ENCODE data around the gene OR2T6. TPM values are rescaled to one million over a fixed set of nuclear protein-coding genes. Genes with fewer than 3 reads are reported as not detected.

OR2T6 gene
- total RNA-seq, 1 donor from 2014 or later, result not detected

DNA sequence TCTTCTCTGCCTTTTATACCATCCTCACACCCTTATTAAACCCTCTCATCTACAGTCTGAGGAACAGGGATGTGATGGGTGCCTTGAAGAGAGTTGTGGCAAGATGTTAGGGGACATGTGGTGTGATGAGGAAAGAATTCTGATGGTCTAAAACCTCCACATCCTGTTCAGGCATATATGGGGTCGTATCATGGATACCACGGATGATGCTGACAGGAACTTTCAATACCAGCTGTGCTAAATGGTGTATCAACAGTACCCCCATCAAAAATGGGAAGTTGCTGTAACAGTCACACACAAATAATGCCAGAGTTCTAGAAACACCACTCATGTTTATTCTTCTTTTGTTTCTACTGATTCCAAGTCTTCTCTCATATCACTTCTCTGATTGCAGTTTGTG, 12.9 kb downstream of the OR2T6 start:
- H3K27ac Mint-ChIP-seq (ENCODE audit: unreplicated experiment), result no peak overlapping the region

DNA sequence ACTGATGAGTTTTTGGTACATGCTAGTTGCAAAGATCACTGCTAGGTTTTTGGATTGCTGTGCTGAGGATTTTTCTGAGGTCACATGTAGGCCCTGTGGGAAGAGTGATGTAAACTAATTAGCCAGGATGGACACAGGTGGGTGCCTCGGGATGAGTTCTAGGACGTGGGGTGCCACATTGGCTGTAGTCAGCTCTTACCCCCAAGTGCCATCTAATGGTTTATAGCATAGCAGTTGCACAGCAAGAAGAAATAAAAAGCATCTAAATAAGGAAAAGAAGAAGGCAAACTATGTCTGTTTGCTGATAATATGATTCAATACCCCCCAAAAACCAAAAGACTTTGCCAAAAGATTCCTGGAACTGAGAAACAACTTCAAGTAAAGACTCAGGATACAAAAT, 17.5 kb downstream of the OR2T6 start:
- TF ChIP-seq, protein P1, sequence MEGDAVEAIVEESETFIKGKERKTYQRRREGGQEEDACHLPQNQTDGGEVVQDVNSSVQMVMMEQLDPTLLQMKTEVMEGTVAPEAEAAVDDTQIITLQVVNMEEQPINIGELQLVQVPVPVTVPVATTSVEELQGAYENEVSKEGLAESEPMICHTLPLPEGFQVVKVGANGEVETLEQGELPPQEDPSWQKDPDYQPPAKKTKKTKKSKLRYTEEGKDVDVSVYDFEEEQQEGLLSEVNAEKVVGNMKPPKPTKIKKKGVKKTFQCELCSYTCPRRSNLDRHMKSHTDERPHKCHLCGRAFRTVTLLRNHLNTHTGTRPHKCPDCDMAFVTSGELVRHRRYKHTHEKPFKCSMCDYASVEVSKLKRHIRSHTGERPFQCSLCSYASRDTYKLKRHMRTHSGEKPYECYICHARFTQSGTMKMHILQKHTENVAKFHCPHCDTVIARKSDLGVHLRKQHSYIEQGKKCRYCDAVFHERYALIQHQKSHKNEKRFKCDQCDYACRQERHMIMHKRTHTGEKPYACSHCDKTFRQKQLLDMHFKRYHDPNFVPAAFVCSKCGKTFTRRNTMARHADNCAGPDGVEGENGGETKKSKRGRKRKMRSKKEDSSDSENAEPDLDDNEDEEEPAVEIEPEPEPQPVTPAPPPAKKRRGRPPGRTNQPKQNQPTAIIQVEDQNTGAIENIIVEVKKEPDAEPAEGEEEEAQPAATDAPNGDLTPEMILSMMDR (IDR thresholded peaks at IDR 0.05), result no peak
- Mint-ChIP-seq H3K4me1 (ENCODE audit: unreplicated experiment) (no peaks in the 10 kb centered on the region), H3K4me3 (ENCODE audit: unreplicated experiment) (no peak overlapping the region), H3K27me3 (ENCODE audit: unreplicated experiment) (no peaks in the 10 kb centered on the region), H3K36me3 (ENCODE audit: unreplicated experiment) (no peaks in the 10 kb centered on the region), H3K27ac (ENCODE audit: unreplicated experiment) (no peak overlapping the region), H3K9me3 (ENCODE audit: unreplicated experiment) (peaks cover 71% of the 10 kb centered on the region)
- DNase-seq (ENCODE audit: extremely low spot score, unreplicated experiment), result no peak

More for the DNA sequence above, 12.9 kb downstream of the OR2T6 start:
- Mint-ChIP-seq H3K27me3 (ENCODE audit: unreplicated experiment) (no peaks in the 10 kb centered on the region), H3K4me1 (ENCODE audit: unreplicated experiment) (no peaks in the 10 kb centered on the region), H3K9me3 (ENCODE audit: unreplicated experiment) (peaks cover 49% of the 10 kb centered on the region), H3K36me3 (ENCODE audit: unreplicated experiment) (no peaks in the 10 kb centered on the region), H3K4me3 (ENCODE audit: unreplicated experiment) (no peak overlapping the region)
- TF ChIP-seq, protein P1 (IDR thresholded peaks at IDR 0.05), result no peak
- DNase-seq (ENCODE audit: extremely low spot score, unreplicated experiment), result no peak

DNA sequence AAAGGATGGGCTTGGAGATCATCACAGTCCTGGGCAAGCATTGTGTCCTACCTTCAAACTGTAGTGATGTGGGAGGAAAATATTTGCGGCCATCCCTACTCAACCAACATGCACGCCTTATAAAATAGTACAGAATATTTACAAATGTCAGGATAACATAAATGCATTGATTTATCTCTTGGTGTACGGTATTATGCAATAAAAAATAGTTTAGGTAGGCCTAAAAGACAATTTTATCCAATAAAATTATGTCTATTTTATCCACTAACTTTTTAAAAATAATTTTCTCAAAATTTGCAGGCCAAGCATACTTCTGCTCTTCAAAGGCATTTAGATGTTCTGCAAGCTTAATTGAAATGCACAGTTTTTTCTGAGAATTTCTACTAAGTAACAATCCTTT, 27.2 kb downstream of the OR2T6 start, which contains the start of gene OR2T1:
Gene OR2T1 (plus strand): TSS at position 301 of the 400 bp plus-strand sequence. CDS start 3,100 bp downstream, outside the sequence.
- TF ChIP-seq, protein P1 (IDR thresholded peaks at IDR 0.05), result no peak
- Mint-ChIP-seq H3K4me3 (ENCODE audit: unreplicated experiment) (no peak within 1 kb of the TSS), H3K9me3 (ENCODE audit: unreplicated experiment) (peaks cover 35% of the 10 kb centered on the region), H3K27me3 (ENCODE audit: unreplicated experiment) (no peaks in the 10 kb centered on the region), H3K4me1 (ENCODE audit: unreplicated experiment) (no peaks in the 10 kb centered on the region), H3K36me3 (ENCODE audit: unreplicated experiment) (no peaks in the 10 kb centered on the region), H3K27ac (ENCODE audit: unreplicated experiment) (no peak within 1 kb of the TSS)
- DNase-seq (ENCODE audit: extremely low spot score, unreplicated experiment), result no peak

DNA sequence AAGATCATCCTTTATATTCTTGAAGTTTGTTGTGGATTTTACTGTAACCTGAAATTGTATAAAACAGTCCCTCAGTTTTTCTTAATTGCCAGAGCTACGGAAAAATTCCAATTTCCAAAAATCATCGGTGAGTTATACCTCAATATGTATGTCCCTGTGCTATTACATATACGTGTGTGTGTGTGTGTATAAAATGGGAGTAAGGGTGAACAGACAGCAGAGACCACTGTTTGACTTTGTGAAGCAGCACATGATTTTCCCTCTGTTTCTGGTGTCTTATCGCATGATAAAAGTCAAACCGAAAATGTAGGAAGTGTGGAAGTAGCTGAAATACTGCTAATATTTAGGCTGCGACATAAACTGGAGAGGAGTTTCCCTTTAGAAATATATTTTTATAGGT, 28.5 kb downstream of the OR2T6 start:
- Mint-ChIP-seq H3K27me3 (ENCODE audit: unreplicated experiment) (no peaks in the 10 kb centered on the region), H3K27ac (ENCODE audit: unreplicated experiment) (no peak overlapping the region), H3K4me1 (ENCODE audit: unreplicated experiment) (no peaks in the 10 kb centered on the region), H3K36me3 (ENCODE audit: unreplicated experiment) (no peaks in the 10 kb centered on the region), H3K9me3 (ENCODE audit: unreplicated experiment) (peaks cover 36% of the 10 kb centered on the region), H3K4me3 (ENCODE audit: unreplicated experiment) (no peak overlapping the region)
- TF ChIP-seq, protein P1 (IDR thresholded peaks at IDR 0.05), result no peak
- DNase-seq (ENCODE audit: extremely low spot score, unreplicated experiment), result no peak

- H3K9me3 Mint-ChIP-seq (ENCODE audit: unreplicated experiment), result peaks cover 50% of the 10 kb centered on the region
- TF ChIP-seq, protein P1 (IDR thresholded peaks at IDR 0.05), result no peak
Measured at GRCh38 chr1:248406721-248407692, 31.5 kb downstream of the OR2T6 start.

More at GRCh38 chr1:248406721-248407692, 31.5 kb downstream of the OR2T6 start:
- Mint-ChIP-seq H3K36me3 (ENCODE audit: unreplicated experiment) (no peaks in the 10 kb centered on the region), H3K4me1 (ENCODE audit: unreplicated experiment) (no peaks in the 10 kb centered on the region), H3K27ac (ENCODE audit: unreplicated experiment) (no peak overlapping the region), H3K27me3 (ENCODE audit: unreplicated experiment) (no peaks in the 10 kb centered on the region), H3K4me3 (ENCODE audit: unreplicated experiment) (no peak overlapping the region)
- no peak for DNase-seq (ENCODE audit: extremely low spot score, unreplicated experiment)

Measured in osteocyte (in vitro differentiated cells).